Kidney epithelial cell (primary cell): ENCODE data around the gene WNT1. TPM values are rescaled to one million over a fixed set of nuclear protein-coding genes. Genes with fewer than 3 reads are reported as not detected.

ENCODE experiments used
- DNase-seq: peaks from one replicate; pipeline ENCODE4 v3.0.0-alpha.2; 2010; ENCODE audit warnings: low read depth
- H3K27me3 ChIP-seq: 2 replicates; pipeline ENCODE4 v1.6.0; 2011; ENCODE audit warnings: low read length; ENCODE audit not compliant: control insufficient read depth, insufficient read depth
- H3K36me3 ChIP-seq: 2 replicates; pipeline ENCODE4 v1.5.1; 2011; ENCODE audit warnings: low read length; ENCODE audit not compliant: control insufficient read depth, insufficient read depth
- H3K4me3 ChIP-seq: 2 replicates; pipeline ENCODE4 v1.5.1; 2011; ENCODE audit warnings: low read depth, mild to moderate bottlenecking, control low read depth, low read length
- total RNA-seq: library from RNA; depleted of rRNA; stranded (reverse); fragments of >200 nt; gene quantifications from 2 replicates; pipeline ENCODE4 v1.2.3, GENCODE V29; 2015
- TF ChIP-seq, protein P1 (sequence below): IDR thresholded peaks from 2 replicates; pipeline ENCODE4 v1.5.1; 2011; ENCODE audit warnings: mild to moderate bottlenecking, moderate library complexity, low read length, control low read depth, inconsistent platforms; ENCODE audit not compliant: insufficient read depth, poor library complexity, severe bottlenecking

WNT1 gene
- total RNA-seq, 1 donor from 2014 or later = not detected

DNA sequence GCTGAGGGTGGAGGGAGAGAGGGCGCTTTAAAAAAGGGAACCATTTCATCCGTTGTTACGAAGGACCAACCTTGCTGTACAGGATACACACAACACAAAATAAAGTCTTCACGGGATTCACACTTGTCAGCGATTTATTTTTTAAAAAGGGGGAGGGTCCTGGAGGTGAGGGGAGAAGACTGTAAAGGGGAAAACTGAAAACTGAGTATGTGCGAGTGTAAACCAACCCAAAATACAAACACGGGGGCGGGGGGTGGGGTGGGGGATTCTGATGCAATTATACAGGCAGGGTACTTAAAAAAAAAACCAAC is 41.0 kb downstream of the WNT1 start:
- no peak for DNase-seq
- H3K36me3 ChIP-seq = peaks cover 1% of the 10 kb centered on the region
- TF ChIP-seq, protein P1, sequence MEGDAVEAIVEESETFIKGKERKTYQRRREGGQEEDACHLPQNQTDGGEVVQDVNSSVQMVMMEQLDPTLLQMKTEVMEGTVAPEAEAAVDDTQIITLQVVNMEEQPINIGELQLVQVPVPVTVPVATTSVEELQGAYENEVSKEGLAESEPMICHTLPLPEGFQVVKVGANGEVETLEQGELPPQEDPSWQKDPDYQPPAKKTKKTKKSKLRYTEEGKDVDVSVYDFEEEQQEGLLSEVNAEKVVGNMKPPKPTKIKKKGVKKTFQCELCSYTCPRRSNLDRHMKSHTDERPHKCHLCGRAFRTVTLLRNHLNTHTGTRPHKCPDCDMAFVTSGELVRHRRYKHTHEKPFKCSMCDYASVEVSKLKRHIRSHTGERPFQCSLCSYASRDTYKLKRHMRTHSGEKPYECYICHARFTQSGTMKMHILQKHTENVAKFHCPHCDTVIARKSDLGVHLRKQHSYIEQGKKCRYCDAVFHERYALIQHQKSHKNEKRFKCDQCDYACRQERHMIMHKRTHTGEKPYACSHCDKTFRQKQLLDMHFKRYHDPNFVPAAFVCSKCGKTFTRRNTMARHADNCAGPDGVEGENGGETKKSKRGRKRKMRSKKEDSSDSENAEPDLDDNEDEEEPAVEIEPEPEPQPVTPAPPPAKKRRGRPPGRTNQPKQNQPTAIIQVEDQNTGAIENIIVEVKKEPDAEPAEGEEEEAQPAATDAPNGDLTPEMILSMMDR = no peak
- no peaks in the 10 kb centered on the region for H3K27me3 ChIP-seq
- peak overlapping the region; percentile 83 for H3K4me3 ChIP-seq

DNA sequence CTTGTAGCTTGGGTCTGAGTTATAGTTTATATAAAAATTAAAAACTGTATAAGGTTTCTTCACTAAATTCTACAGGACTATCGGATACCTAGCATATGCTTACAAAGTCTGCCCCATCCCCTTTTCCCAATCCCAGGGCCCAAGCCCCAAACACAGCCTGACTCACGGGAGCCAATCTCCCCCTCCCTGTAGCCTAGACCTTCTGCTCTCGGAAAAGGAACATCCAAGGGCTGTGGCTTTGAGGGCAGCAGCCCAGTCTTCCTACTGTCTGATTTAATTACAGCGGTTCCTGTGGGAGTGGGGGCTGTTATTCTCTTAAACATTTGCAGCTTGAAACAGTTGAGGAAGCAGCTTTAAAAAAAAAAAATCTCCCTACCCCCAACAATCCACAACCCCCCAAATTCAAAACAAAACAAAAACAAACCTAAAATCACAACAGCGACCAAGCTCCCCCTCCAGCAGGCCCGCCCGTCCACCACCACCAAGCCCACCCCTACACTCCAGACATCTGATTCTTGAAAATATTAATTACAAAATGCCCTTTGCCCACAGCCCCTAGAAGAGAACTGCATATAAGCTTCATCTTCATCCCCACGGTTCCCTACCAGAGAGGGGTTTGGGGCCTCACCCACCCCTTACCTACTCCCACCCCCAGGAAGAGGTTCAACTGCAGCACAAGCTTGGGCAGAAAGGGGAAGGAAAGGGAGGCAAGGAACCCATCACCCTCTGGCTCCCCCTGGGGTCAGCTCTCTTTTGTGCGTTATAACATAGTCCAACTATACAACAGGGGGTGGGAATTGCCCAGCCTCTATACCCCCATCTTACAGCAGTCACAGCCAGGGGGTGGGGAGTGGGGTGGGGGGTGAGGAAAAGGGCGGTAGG is 41.6 kb downstream of the WNT1 start:
- no peak overlapping the region for H3K4me3 ChIP-seq
- H3K36me3 ChIP-seq = peaks cover 3% of the 10 kb centered on the region
- no peak for DNase-seq
- TF ChIP-seq, protein P1 = peak; percentile 55
- H3K27me3 ChIP-seq = no peaks in the 10 kb centered on the region

DNA sequence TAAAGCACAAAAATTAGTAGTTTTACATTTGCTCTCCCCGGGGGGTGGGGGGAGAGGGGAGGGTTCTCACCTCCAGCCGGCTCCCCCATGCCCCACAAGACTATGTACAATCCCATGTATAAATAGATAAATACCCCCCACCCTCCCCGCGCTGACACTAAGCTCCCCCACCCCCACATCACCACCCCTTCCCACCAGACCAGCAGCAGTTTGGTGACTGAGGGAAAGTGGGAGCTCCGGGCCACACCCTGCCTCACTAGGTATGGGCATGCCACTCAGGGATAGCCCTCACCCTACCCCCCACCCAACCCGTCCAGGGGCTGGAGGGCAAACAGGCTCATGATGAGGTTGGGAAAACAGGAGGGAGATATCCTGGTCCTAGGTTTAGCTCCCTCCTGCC is 42.3 kb downstream of the WNT1 start:
- TF ChIP-seq, protein P1 = no peak
- H3K27me3 ChIP-seq = no peaks in the 10 kb centered on the region
- no peak for DNase-seq
- no peak overlapping the region for H3K4me3 ChIP-seq
- peaks cover 3% of the 10 kb centered on the region for H3K36me3 ChIP-seq

DNA sequence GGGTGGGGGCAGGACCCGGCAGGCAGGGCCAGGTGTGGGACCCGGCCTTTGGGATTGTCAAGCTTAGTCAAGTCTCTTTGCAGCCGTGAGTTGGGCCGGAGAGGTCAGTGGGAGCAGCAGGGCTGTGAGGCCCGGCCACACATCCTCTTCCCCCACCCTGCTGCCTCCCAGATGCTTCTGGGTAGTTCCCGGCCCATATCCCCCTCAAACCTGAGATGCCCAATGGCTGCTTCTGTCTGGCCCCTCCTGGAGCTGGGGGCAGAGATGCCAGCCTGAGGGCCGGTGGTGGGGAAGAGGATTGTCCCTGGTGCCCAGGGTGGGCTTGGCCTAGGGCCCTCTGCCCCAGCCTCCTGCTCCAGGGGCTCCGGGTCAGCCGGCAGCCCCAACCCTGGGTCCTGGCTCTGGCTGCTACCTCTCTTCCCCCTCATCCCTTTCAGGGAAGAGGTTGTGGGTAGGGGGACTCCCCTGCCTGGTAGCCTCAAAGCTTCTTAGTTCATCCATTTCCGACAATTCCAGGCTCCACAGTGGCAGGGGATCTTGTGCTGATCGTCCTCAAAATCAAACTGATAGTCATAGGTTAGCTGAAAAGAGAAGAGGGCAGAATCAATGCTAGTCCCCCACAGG is 43.3 kb downstream of the WNT1 start:
- TF ChIP-seq, protein P1 = no peak
- H3K36me3 ChIP-seq = peaks cover 3% of the 10 kb centered on the region
- DNase-seq = no peak
- H3K27me3 ChIP-seq = no peaks in the 10 kb centered on the region
- no peak overlapping the region for H3K4me3 ChIP-seq

DNA sequence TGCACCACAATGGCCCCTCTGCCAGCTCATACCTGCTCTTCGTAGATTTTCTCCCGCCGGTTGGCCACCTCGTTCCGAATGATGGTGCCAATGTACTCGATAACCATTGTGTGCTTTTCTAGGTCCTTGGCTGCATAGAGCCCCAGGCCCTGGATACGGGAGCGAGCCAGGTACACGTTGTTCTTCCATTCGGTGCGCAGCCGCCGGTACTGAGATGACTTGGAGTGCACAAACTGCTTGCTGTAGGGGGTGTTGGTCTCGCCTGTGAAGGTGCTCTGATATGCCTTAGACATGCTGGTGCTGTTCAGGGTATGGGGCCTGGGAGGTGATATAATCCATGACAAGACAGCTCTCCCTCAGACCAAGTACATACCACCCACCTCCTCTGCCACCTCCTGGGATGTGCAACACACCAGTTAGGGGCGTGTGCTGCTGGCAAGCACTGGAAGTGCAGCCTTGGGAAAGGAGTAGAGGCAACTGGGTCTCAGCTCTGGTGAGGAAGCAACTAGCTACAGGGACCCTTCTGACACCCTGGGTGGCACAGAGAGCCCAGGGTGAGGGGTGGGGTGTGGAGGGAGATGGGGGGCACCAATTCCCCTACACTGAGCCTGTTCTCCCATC is 44.5 kb downstream of the WNT1 start:
- TF ChIP-seq, protein P1 = no peak
- no peak overlapping the region for H3K4me3 ChIP-seq
- H3K27me3 ChIP-seq = no peaks in the 10 kb centered on the region
- DNase-seq = no peak
- peaks cover 4% of the 10 kb centered on the region for H3K36me3 ChIP-seq
